B cell (primary cell): ENCODE measurements around the gene ZDHHC18. TPM values are rescaled to one million over a fixed set of nuclear protein-coding genes. Genes with fewer than 3 reads are reported as not detected.
A peak's percentile ranks its signal among the peaks of the same experiment; 100 is the strongest.

Source experiments
- ATAC-seq: fragments of 200-7000 bp; cut with Tn5 transposase; one replicate; pipeline ENCODE4 v1.10.0; 2021; ENCODE audit warnings: low read depth, mild to moderate bottlenecking, moderate number of reproducible peaks, moderate library complexity
- CTCF ChIA-PET: fragments of 350-600 bp; sonication (Branson Sonifier 250); formaldehyde crosslinking; loops from one replicate; lab custom pipeline; 2021; ENCODE audit warnings: antibody characterized with exemption, inconsistent platforms; lab: Charles Lee
- POLR2A ChIA-PET: fragments of 350-600 bp; sonication (Branson Sonifier 250); formaldehyde crosslinking; loops from one replicate; lab custom pipeline; 2021; ENCODE audit warnings: antibody characterized with exemption; lab: Charles Lee
- DNase-seq: peaks from one replicate; pipeline ENCODE4 v3.0.0; 2013
- H2AFZ ChIP-seq: 2 replicates; pipeline ENCODE4 v1.6.1; 2012; ENCODE audit warnings: mild to moderate bottlenecking, low read depth, low read length; ENCODE audit not compliant: insufficient read depth, poor library complexity, severe bottlenecking
- H3K27ac ChIP-seq, 2 donors: 1 replicate in 1 of 2; 2 replicates in 1 of 2; pipeline ENCODE4 v1.5.1; 2012 to 2013; ENCODE audit warnings: low read length in 2 of 2, mild to moderate bottlenecking in 2 of 2, moderate library complexity in 1 of 2
- H3K27me3 ChIP-seq, 4 experiments: fragments of 200-600 bp in 1 of 4; sonication (generic) in 1 of 4; replicated peaks in 1 of 4; 1 replicate in 2 of 4; 2 replicates in 2 of 4; pipeline versions ENCODE4 v1.6.1 to v1.7.0; 2013 to 2016; ENCODE audit warnings: low read length in 3 of 4, mild to moderate bottlenecking in 2 of 4, mixed read lengths in 1 of 4, moderate library complexity in 1 of 4; ENCODE audit not compliant: insufficient read depth in 4 of 4, control insufficient read depth in 3 of 4; ENCODE audit errors: control extremely low read depth in 1 of 4
- H3K36me3 ChIP-seq, 2 experiments: replicated peaks in 1 of 2; 1 replicate in 1 of 2; 2 replicates in 1 of 2; pipeline versions ENCODE4 v1.6.1 to v1.7.1; 2013; ENCODE audit warnings: low read length in 1 of 2; ENCODE audit not compliant: insufficient read depth in 2 of 2, control insufficient read depth in 1 of 2; ENCODE audit errors: control extremely low read depth in 1 of 2, extremely low read depth in 1 of 2
- H3K4me1 ChIP-seq, 2 donors: fragments of 200-600 bp in 1 of 2; sonication (generic) in 1 of 2; 1 replicate in 1 of 2; 2 replicates in 1 of 2; pipeline versions ENCODE4 v1.5.1 to v1.6.1; 2013 to 2017; ENCODE audit warnings: low read length in 2 of 2; ENCODE audit not compliant: control insufficient read depth in 2 of 2, insufficient read depth in 2 of 2
- H3K4me2 ChIP-seq: replicated peaks from 2 replicates; pipeline ENCODE3; 2012; ENCODE audit warnings: mild to moderate bottlenecking, low read depth, low read length; ENCODE audit not compliant: poor library complexity, severe bottlenecking
- H3K4me3 ChIP-seq, 5 experiments: fragments of 200-600 bp in 1 of 5; sonication (generic) in 1 of 5; 1 replicate in 3 of 5; 2 replicates in 2 of 5; pipeline versions ENCODE4 v1.5.1 to v1.7.0; 2011 to 2016; ENCODE audit warnings: low read length in 4 of 5, mild to moderate bottlenecking in 4 of 5, low read depth in 2 of 5, control low read depth in 1 of 5, moderate library complexity in 1 of 5; ENCODE audit not compliant: insufficient read depth in 1 of 5; ENCODE audit errors: control extremely low read depth in 1 of 5, extremely low read depth in 1 of 5
- H3K79me2 ChIP-seq: fragments of 200-600 bp; sonication (generic); one replicate; pipeline ENCODE4 v1.6.0; 2016; ENCODE audit warnings: low read length; ENCODE audit not compliant: control insufficient read depth, insufficient read depth
- H3K9ac ChIP-seq: fragments of 200-600 bp; sonication (generic); 2 replicates; pipeline ENCODE4 v1.6.1; 2017; ENCODE audit warnings: mild to moderate bottlenecking, low read length, moderate library complexity
- H3K9me3 ChIP-seq, 3 donors: one replicate each; pipeline versions ENCODE4 v1.6.1 to v1.7.1; 2013; ENCODE audit warnings: low read length in 2 of 3; ENCODE audit not compliant: control insufficient read depth in 2 of 3, insufficient read depth in 1 of 3; ENCODE audit errors: control extremely low read depth in 1 of 3
- H4K20me1 ChIP-seq: 2 replicates; pipeline ENCODE4 v1.6.0; 2012; ENCODE audit warnings: mild to moderate bottlenecking, low read length; ENCODE audit not compliant: insufficient read depth, control insufficient read depth, poor library complexity, severe bottlenecking
- H3K27ac Mint-ChIP-seq: one replicate; pipeline ENCODE4 v1.8.0; 2021; ENCODE audit warnings: mixed read lengths
- H3K27me3 Mint-ChIP-seq: one replicate; pipeline ENCODE4 v1.8.0; 2021; ENCODE audit warnings: mixed read lengths
- H3K4me1 Mint-ChIP-seq: one replicate; pipeline ENCODE4 v1.8.0; 2021; ENCODE audit warnings: mixed read lengths
- H3K4me3 Mint-ChIP-seq: one replicate; pipeline ENCODE4 v1.8.0; 2021; ENCODE audit warnings: mixed read lengths
- H3K9me3 Mint-ChIP-seq: one replicate; pipeline ENCODE4 v1.8.0; 2022; ENCODE audit warnings: mixed read lengths; ENCODE audit not compliant: insufficient read depth
- CTCF ChIP-seq: fragments of 200-600 bp; IDR thresholded peaks from one replicate; pipeline ENCODE4 v1.8.0; 2022; ENCODE audit warnings: antibody characterized with exemption, mild to moderate bottlenecking
- EZH2 ChIP-seq: IDR thresholded peaks from 2 replicates; pipeline ENCODE4 v1.6.1; 2012; ENCODE audit warnings: borderline replicate concordance, low read depth, mild to moderate bottlenecking, moderate library complexity, low read length; ENCODE audit not compliant: insufficient read depth, poor library complexity, severe bottlenecking
- WGBS: methylation state at CpG from one replicate; pipeline ENCODE4 v1.1.5; 2013; ENCODE audit warnings: missing lambda C conversion rate; ENCODE audit not compliant: insufficient coverage; 5-methylcytosine and 5-hydroxymethylcytosine counted together
- intact Hi-C: fragments of 100-400 bp; cut with micrococcal nuclease; formaldehyde crosslinking; loops from one replicate; pipeline ENCODE4 v1.10.0; 2022
- polyA plus RNA-seq: library from polyadenylated mRNA; depleted of rRNA; stranded (reverse); fragments of >200 nt; gene quantifications from 2 replicates; pipeline ENCODE4 v1.2.3, GENCODE V29; 2012
- total RNA-seq, 2 donors: library from RNA; stranded (reverse); fragments of 120-200 nt in 1 of 2; gene quantifications; 1 replicate in 1 of 2; 2 replicates in 1 of 2; pipeline versions ENCODE4 v1.2.3 to v1.2.4, GENCODE V29; 2013 to 2022

Gene ZDHHC18
- total and polyA plus RNA-seq, 2 donors (not counting 1 experiment from before 2014, with no cell fraction given) = 25.8 to 30.8 TPM

DNA sequence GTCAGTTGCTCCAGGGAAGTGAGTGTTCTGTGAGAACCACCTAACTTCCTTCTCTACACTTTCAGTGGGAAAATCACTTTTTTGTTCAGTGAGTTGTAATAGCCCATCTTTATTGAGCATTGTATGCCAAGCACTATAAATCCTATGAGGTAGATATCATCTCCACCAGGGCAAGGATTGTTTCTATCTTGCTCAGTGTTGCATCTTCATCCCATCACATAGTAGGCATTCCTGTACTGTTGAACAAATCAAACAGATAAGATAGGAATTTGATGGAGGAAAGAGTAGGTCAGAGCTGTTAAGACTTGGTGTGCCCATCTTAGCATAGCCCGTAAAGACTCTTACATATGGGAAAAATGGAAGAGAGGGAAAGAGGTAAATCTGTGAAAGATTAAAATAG, 41.6 kb upstream of the ZDHHC18 start:
- intact Hi-C loops = loop anchor here (5.0 kb wide), 1 partner anchor 673 kb away; the partner anchor contains the start of gene PDIK1L
- H3K4me3 Mint-ChIP-seq = no peak overlapping the region
- H3K4me2 ChIP-seq = no peak overlapping the region

More for the DNA sequence above, 41.6 kb upstream of the ZDHHC18 start:
- Histone ChIP-seq H3K9me3 (no peaks in the 10 kb centered on the region), H3K27ac (peak overlapping the region in 1 of 2 donors; percentile 86), H3K36me3 (peaks cover 0 to 13% of the 10 kb centered on the region in 2 experiments), H3K9ac (no peak overlapping the region), H4K20me1 (peaks cover 5% of the 10 kb centered on the region), H3K4me1 (peaks cover 30 to 44% of the 10 kb centered on the region in 2 donors), H3K4me3 (no peak overlapping the region), H3K79me2 (peaks cover 11% of the 10 kb centered on the region), H3K27me3 (no peaks in the 10 kb centered on the region), H2AFZ (no peak overlapping the region)
- Mint-ChIP-seq H3K27me3 (no peaks in the 10 kb centered on the region), H3K4me1 (peaks cover 48% of the 10 kb centered on the region), H3K9me3 (no peaks in the 10 kb centered on the region), H3K27ac (peak overlapping the region; percentile 44)
- ChIA-PET CTCF (interaction anchor here (1.2 to 10.1 kb wide), 5 partner anchors 36 to 182 kb away, joined by 3 to 479 read pairs (median 117); no protein-coding TSS in a partner anchor), POLR2A (interaction anchor here (0.6 to 5.8 kb wide), 3 partner anchors 87 to 1936 kb away, joined by 3 to 50 read pairs (median 16); no protein-coding TSS in a partner anchor)
- no CpG with 5 or more reads among the region's 1 CpG for WGBS
- ATAC-seq (no peak), DNase-seq (no peak)
- no peak for TF ChIP-seq EZH2
- TF ChIP-seq CTCF = no peak
